NCI-H82 treated with DMSO at 0.1 percent for 48 hours (cell line): ENCODE results near the gene CEP57L1.
"Not testable (repeated sequence)": the region's sequence is repeated elsewhere in the genome, so short reads cannot be mapped to it uniquely, and the experiment has no call there.

Experiments used
- DNase-seq: peaks from one replicate; lab custom pipeline; 2025; ENCODE audit not compliant: unreplicated experiment; lab: John Stamatoyannopoulos, UW

The CEP57L1 gene

GRCh38 chr6:109166673-109167072 is 71.4 kb downstream of the CEP57L1 start:
- DNase-seq, result no peak

DNA sequence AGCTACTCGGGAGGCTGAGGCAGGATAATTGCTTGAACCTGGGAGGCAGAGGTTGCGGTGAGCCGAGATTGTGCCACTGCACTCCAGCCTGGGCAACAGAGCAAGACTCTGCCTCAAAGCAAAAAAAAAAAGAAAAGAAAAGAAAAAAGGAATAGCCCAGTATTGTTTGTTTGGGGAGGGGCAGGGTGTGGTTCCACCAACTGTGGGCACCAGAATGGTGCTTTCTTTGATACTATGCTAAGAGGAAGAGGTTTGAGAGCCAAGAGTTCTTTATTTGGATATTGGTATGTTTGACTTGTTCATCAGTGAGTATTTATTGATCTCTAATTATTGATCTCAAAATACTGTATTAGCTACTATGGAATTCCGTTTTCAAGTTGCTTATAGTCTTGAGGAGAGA is 72.3 kb downstream of the CEP57L1 start:
- no peak for DNase-seq

DNA sequence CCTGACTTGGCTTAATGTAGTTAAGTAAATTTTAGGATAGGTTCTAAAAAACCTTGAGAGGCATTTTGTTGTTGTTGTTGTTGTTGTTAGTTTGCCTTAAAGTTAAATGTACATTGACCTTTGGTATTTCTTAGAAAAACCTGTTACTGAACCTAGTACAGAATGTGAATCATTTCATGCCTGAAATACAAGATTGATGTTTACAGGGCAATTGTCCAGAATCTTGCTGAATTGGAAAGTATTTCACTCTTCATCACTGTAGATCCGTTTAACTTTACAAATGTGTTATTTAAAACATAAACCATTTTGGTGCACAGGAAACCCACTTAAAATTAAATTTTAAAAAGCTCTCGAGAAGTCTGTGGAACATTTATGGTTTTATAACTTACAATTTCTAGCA is 75.0 kb downstream of the CEP57L1 start:
- DNase-seq, result no peak

GRCh38 chr6:109172101-109172746 is 76.9 kb downstream of the CEP57L1 start:
- no peak for DNase-seq

DNA sequence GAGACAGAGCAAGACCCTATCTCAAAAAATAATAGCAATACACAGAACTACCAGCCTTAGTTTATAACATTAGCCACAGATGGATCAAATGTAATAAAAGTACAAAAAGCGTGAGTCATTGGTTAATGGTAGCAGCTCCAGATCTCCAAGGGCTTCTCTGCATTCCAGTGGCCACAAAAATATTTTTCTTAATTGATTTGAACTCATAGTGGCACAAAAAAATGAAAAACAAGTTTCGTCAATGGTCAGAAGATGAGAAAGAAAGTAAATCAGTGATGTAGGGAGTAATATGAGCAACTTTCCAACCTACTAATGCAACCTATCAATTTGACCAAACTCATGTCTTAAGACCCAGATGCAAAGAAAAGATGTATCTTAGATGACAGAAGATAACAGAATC is 79.6 kb downstream of the CEP57L1 start:
- DNase-seq, result no peak

- DNase-seq, result no peak
These were observed 83.6 kb downstream of the CEP57L1 start for GRCh38 chr6:109178921-109179320.

DNA sequence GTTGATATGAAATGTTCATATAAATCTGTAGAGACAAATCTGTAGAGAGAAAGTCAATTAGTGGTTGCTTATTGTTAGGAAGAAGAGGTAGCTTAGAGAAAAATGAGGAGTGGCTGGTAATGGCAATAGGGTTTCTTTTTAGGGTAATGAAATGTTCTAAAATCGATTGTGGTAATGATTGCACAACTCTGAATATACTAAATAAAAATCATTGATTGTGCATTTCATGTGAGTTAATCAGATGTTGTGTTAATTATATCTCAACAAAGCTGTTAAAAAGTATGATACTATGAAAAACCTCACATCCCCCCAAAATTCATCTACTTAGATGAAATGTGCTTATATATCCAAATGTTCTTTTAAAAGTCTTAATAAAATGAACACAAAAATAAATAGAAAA is 84.2 kb downstream of the CEP57L1 start:
- DNase-seq, result no peak

DNA sequence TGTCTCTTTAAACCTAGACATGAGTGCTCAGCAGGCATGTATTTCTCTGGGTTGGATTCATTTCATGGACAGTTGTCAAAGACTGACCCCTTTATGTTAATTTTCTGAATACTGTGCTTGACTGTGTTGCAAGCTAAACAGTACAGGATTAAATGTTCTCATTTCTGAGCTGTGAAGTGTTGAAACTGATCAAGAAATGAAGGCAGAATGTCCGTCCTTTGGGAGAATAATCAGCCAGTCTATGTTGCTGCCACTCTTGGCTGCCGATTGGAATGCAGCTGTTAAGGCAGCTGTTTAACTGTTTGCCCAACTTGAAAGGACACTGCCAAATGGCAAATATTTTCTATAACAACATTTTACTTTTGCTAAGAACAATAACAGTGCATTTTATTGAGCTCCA is 87.3 kb downstream of the CEP57L1 start:
- DNase-seq, result no peak

DNA sequence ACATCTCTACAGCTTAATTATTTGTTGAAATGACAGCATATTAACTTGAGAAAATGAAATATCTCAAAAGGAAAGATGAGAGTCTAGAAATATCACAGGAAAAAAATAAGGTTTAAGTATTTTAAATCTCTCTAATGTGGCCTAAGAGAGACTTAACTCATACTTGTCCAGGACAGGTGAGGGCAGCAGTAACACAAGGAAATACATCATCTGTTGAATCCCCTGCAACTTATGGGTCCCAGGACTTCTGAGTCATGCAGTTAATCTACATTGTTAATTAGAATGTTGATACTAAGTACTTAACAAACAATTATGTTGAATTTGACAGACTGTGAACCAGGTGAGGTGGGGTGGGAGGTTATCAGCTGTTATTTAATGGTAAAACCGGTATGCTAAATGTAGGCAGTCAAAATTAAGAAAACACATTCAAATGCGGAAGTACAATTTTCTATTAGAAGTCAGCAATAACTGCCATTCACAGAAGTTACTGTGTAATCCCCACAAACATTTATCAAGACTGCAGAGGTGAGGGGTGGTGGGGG is 87.9 kb downstream of the CEP57L1 start:
- DNase-seq, result no peak

DNA sequence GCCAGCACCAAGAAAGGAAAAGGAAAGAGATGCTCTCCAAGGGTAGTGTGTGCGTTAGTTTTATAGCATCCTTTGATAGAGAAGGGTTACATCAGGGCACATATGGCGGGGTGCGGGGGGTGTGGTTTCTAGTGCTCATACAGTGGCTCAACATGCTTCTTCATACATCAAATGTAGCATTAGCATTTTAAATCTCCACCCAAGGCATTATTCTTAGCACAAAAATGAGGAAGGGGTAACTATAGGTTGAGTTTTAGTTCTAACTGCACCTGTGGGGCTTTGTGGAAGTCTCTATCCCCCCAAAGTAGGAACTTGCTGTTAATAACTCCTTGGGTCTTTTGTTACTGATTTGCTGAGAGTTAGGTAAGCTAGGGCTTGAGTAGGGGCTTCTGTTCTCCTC is 89.3 kb downstream of the CEP57L1 start:
- no peak for DNase-seq

DNA sequence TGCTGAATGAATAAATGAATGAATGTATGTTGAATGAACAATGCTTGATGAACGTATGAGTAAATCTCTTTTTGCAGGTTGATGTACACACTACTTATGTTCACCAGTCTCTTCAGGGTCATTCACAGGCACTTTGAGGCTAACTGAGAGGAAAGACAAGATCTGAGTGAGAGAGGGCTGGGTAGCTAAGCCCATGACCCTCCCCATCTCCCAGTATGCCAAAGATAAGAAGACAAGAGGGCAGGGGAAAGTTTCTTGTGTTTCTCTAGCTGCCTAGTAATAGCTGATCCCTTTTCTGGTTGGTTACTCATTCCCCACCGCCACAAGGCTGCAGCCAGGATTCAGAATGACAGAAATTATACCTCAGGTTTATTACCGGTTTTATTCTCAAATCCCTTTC is 90.7 kb downstream of the CEP57L1 start:
- DNase-seq, result no peak

DNA sequence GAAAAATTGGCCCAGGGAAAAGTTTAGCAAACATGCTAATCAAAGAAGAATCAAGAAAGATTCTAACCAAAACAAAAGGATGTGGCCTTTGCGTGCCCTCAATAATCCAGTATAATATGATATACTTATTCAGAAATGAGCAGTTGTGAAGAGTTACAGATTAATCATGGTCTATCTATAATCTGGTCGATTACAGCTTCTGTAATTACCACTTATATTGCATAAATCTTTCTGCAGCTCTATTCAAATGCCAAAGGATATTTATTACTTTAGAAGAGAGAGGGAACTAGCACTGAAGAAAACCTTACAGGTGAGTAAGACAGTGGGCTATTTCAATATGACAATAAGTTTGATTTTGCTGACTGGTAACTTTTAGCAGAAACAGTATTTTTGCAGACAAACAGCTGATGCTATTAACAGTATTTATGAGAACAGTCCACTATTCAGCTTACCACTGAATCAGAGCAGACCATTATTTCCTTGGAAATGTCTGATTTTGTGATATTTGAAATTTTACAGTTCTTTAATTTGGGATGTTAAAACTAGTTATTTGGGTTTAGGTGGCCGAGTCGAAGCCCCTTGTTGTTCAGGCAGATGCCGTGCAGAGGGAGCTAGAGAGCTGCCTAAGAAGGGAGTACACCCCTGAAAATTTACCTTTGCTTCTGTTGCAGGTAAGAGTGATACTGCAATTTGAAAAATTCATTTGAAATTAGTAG is 92.2 kb downstream of the CEP57L1 start:
- no peak for DNase-seq

DNA sequence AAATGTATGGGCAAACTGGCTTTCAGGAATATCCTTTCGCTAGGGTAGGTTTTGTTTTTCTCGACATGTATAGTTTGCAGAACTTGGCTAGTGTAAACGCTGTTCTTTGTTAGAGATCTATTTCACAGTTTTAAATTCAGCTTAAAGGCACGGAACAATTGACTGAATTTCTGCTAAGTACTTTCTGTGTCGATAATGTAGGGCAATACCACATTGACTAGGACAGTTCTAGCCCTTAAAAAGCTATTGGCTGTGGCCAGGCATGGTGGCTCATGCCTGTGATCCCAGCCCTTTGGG is 92.8 kb downstream of the CEP57L1 start:
- DNase-seq, result no peak

GRCh38 chr6:109191368-109191767 is 96.1 kb downstream of the CEP57L1 start:
- DNase-seq, result not testable (repeated sequence)

DNA sequence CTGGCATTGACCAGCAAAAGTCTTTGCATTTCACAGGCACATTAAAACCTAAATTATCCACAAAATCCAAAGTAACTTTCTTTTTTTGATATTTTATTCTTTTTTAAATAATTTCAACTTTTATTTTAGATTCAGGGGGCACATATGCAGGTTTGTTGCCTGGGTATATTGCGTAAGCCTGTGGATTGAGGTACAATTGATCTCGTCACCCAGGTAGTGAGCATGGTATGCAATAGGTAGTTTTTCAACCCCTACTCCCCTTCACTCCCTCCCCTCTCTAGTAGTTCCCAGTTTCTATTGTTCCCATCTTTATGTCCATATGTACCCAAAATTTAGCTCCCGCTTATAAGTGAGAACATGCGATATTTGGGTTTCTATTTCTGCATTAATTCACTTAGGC is 97.6 kb downstream of the CEP57L1 start:
- no peak for DNase-seq

DNA sequence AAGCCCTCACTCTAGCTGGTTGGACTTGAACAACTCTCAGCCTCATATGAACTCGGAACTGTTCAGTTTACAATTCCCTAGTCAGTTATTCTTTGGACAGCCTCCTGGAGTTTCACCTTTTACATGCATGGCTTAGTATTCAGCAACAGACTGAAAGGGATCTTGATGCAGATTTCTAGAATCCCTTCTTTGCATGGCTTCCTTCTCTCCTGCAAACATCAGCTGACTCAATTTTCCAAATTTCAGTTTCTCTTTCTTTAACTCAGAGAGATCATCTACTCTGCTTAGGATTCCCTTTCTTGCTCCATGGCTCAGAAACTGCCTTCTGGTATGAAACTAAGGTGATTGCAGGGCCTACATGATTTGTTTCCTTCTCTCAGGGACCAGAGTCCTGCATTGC is 99.6 kb downstream of the CEP57L1 start:
- peak; percentile 38 for DNase-seq

- no peak for DNase-seq
These were observed 101.8 kb downstream of the CEP57L1 start for GRCh38 chr6:109197061-109197460.

DNA sequence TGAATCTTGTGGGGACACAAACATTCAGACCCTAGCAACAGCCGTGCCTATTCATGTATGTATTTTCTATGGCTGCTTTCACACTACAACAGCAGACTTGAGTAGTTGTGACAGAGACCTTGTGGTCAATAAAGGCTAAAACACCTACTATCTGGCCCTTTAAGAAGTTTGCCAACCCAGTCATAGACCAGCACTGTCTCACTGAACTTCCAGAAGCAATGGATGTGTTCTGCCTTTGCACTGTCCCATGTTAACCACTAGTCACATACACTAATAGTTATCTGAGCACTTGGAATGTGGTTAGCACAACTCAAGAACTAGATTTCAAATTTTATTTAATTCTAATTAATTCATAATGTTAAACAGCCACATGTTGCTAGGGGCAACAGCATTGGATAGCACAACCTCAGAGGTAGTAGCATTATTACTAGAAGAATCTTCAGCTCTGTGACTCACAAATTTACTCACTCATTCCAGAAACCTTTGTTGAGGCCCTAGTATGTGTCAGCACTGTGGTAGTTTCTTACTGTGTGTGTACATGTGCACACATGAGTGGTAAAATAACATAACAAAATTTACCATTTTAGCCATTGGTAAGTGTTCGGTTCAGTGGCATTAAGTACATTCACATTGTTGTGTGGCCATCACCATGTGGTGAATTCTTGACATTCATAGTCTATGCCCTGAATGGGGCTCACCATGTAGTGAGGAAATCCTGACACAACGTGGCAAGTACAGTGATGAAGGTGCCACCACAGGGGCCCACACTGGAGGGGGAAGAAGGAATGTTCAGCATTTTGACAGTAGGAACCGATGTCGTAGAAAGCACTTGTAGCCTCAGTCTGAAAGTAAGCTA is 107.3 kb downstream of the CEP57L1 start:
- no peak for DNase-seq

- DNase-seq, result no peak
These were observed 109.2 kb downstream of the CEP57L1 start for GRCh38 chr6:109204511-109204910.

GRCh38 chr6:109212683-109213082 is 117.4 kb downstream of the CEP57L1 start:
- DNase-seq, result no peak
